B cell (primary cell): ENCODE data around the gene DRAM2.

ENCODE experiments used
- EZH2 ChIP-seq: IDR thresholded peaks from 2 replicates; pipeline ENCODE4 v1.6.1; 2012; ENCODE audit warnings: borderline replicate concordance, low read depth, mild to moderate bottlenecking, moderate library complexity, low read length; ENCODE audit not compliant: insufficient read depth, poor library complexity, severe bottlenecking
- TF ChIP-seq, protein P1 (sequence below): fragments of 200-600 bp; IDR thresholded peaks from one replicate; pipeline ENCODE4 v1.8.0; 2022; ENCODE audit warnings: antibody characterized with exemption, mild to moderate bottlenecking

DNA sequence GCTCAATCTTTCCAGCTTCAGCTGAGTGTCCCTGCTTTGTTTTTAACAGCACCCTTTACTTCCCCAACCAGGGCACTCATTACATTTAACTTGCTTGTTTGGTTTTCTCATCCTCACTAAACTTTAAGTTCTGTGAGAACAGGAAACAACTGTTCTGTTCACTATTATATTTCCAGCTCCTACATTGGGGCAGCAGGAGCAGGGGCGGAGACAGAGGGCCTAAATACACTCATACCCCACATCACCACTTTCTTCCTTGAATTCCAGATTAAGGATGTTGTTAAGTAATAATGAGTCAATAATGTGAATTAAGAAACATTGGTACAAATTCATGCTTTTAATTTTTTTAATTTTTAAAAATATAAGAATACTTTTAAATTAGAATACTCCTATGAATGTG is 6.0 kb downstream of the DRAM2 start:
- TF ChIP-seq, protein P1, sequence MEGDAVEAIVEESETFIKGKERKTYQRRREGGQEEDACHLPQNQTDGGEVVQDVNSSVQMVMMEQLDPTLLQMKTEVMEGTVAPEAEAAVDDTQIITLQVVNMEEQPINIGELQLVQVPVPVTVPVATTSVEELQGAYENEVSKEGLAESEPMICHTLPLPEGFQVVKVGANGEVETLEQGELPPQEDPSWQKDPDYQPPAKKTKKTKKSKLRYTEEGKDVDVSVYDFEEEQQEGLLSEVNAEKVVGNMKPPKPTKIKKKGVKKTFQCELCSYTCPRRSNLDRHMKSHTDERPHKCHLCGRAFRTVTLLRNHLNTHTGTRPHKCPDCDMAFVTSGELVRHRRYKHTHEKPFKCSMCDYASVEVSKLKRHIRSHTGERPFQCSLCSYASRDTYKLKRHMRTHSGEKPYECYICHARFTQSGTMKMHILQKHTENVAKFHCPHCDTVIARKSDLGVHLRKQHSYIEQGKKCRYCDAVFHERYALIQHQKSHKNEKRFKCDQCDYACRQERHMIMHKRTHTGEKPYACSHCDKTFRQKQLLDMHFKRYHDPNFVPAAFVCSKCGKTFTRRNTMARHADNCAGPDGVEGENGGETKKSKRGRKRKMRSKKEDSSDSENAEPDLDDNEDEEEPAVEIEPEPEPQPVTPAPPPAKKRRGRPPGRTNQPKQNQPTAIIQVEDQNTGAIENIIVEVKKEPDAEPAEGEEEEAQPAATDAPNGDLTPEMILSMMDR = no peak
- no peak for TF ChIP-seq EZH2
